CD4-positive, alpha-beta T cell treated with Interleukin-21 for 1 hour (primary cell): ENCODE results near the gene IQCH.
A peak's percentile ranks its signal among the peaks of the same experiment; 100 is the strongest.

Experiments
- DNase-seq: peaks from one replicate; pipeline ENCODE4 v3.0.0-alpha.2; 2020

IQCH gene

DNA sequence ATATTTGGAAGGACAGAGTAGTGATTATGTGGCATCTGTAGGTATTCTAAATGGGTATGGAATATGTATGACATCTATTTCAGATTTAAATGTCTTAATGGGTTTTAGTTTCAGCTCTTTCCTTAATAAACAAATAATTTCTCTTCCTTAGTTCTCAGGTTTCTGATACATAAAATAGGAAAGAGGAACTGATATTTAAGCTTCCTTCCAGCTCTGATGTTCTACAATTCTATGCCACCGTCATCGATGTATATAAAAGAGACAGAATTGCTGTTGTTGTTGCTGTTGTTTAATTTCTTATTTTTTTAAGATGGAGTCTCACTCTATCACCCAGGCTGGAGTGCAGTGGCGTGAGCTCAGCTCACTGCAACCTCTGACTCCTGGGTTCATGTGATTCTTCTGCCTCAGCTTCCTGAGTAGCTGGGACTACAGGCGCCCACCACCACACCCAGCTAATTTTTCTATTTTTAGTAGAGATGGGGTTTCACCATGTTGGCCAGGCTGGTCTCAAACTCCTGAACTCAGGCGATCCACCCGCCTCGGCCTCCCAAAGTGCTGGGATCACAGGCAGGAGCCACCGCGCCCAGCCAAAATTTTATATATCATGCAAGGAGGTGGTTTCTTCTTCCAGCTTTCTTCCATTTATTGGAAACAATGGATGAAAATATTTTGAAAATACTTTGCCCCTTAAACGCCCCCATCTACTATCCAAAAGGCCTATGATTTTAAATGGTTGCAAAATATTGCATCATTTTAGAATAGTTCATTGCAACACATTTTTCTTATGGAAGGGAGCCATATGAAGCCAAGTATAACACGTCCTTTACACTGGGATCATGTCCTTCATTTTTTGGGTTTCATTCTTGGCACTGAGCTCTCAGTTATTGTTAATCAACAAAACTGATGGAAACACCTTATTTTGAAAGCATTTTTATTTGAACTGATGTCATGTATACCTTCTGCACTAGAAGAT, 252.5 kb downstream of the IQCH start:
- DNase-seq = no peak

GRCh38 chr15:67508407-67508806, 253.8 kb downstream of the IQCH start:
- no peak for DNase-seq

DNA sequence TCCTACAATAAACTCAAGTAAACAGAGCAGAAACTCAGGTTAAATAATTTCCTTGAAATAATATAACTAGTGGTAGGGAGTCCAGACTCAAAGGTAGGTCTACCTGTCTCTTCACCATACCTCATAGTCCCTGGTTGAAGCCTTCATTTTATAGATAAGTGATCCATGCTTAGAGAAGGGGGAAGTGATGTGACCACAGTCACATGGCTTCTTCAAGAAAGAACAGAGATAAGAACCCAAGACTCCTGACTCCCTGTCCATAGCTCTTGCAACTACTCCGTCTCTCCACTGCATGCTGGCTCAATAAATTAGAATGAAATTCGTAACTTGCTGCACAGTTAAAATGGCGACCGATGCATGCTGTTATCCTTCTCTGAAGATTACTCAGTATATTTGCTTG, 255.3 kb downstream of the IQCH start:
- no peak for DNase-seq

DNA sequence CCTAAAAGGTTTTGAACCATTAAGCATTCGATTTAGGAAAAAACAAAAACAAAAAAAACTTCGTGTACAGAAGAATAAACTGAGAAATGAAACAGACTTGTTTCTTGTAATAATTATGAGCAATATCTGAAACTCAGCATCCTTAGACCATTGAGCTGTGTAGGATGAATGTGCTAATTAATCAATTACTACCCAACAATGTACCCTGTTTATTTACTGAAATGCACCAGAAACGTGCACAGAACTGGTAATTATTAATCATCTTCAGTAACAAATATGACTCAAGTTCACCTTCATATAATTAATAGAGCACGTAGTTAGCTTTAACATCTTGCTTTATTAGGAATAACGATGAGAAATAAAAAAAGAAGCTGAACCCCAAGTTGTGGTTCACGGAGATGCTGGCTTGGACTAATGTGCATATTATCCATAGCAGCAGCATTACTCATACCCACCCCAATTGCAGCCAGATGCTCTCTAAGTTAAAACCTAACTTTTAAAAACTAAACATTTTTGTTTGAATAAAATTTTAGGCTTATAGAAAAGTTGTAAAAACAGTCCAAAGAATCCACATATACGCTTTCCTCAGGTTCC, 256.1 kb downstream of the IQCH start:
- DNase-seq = no peak

GRCh38 chr15:67511606-67512005, 257.0 kb downstream of the IQCH start:
- DNase-seq = no peak

DNA sequence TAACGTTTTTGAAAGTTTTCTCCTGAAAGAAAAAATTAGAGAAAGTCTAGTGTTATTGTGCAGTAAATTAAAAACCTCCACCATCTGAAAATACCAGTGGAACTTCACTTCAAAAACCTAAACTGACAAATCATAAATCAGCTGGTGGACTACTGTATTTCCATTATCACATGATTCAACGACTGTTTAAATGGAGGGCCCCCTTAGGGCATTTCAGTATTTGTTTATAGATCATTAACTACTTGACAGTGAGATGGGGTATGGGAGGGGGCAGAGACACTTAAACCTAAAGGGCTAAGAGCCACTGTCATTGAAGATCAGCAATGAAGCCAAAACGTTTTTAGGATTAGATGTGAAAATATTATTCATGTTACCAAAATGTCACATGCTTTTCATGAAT, 257.6 kb downstream of the IQCH start:
- no peak for DNase-seq

- DNase-seq = no peak
Observed at GRCh38 chr15:67512933-67513714, 258.5 kb downstream of the IQCH start.

- no peak for DNase-seq
Observed at GRCh38 chr15:67515090-67515489, 260.5 kb downstream of the IQCH start.

- DNase-seq = no peak
Observed at GRCh38 chr15:67515557-67515956, 261.0 kb downstream of the IQCH start.

DNA sequence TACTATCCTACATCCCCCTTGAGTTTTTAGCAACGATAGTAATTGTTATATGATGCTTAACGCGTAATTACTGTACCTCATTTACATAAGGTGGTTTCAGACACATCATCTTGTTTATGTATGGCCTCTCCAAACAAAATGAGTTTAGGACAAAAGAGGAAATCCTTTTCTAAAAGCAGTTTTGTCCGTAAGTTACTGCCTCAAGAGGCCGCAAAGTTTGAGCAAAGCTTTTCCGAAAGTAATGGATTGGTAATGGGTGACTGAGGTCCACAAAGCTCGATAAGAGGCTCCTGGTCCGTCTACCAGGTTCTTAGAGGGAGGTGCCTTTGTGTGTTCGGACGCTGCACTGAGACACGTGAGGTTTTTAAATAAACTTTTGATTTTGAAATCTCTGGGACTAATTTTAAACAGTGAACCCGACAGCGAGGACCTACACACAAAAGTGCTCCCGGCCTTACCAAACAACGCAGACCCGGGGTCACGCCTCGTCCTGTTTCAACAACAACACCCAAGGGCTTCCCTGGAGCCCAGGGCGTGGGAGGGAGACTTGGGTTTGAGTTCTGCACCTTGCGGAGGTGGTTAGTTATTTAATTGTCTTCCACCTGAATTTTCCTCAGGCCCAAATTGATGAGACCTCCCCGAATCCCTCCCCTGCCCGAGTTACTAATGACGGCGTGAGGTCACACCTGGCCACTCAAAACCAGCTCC, 265.9 kb downstream of the IQCH start:
- no peak for DNase-seq

GRCh38 chr15:67521029-67521782, 266.6 kb downstream of the IQCH start, which contains the start of gene C15orf61:
C15orf61 (plus strand) TSS chr15:67521131; CDS start chr15:67521249, 118 bp downstream.
- DNase-seq = peak; percentile 90

DNA sequence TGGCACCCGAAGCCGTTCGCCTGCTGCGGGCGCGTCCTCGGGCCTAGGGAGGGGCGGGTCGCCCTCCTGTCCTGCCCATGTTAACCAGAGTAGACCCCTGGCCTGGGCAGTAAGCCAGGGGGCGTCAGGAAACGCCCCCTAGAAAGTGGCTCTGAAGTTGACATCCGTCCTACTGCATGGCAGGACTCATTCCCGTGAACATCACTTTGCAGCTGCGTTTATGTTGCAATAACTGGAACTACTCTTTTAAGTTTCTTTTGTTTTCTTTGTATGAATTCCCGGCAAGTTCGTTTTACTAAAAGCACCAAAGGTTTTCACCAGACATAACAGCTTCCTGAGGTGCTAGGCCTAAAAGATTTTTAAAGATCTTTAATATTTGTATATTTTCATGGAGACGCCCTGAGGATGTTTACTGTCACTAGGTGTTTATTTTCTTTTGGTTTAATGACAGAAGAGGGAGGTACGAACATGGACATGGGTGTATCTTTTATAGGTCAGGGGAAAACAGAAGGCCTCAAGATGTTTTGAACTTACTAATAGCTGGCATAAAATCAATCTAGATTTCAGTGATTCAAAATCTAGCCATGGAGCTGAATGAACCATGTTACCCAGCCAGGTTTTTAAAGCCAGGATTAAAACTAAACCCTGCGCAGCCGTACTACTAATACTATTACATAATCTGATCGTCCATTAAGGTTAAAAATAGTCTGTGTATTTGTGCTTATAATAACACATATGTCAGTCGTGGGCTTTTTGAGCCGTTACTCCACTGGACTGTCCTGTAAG, 267.4 kb downstream of the IQCH start:
- no peak for DNase-seq

DNA sequence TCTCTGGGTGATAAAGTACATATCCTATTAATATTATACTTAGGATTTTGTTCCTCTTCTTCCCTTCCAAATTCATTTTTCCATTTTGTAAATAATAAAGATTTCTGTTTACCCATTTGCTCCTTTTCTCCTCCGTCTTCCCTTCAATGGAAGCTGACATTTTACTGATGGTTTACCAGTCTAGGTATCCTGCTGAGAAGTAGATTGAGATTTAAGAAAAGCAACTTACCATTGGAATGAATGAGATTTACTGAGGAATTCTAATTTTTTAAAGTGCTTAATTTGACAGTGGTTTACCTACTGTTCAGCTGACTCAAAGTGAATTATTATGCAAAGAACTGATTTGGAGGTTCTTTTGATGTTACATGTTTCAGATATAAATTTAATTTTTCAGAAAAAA, 268.7 kb downstream of the IQCH start:
- DNase-seq = no peak

GRCh38 chr15:67524235-67524634, 269.6 kb downstream of the IQCH start:
- DNase-seq = no peak

DNA sequence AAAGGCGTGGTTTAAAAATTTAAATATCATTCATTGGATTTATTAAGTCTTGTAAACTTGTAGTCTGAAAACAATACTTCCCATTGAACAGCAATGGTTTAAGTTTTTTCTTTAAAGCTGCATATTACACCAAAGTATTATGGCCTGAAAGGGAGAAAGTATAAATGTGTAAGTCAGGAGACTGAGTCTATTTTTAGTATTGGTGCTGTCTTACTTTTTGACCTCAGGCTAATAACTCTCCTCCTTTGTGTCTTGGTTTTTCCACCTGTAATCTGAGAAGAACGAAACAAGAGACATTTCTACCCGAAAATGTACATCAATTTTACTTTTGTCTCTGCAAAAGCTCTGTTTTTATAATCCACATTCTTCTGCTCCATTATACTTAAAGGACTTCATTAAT, 273.9 kb downstream of the IQCH start:
- no peak for DNase-seq

- DNase-seq = no peak
Observed at GRCh38 chr15:67531379-67531914, 276.9 kb downstream of the IQCH start.

- no peak for DNase-seq
Observed at GRCh38 chr15:67533873-67534272, 279.3 kb downstream of the IQCH start.

- no peak for DNase-seq
Observed at GRCh38 chr15:67534360-67534759, 279.8 kb downstream of the IQCH start.

DNA sequence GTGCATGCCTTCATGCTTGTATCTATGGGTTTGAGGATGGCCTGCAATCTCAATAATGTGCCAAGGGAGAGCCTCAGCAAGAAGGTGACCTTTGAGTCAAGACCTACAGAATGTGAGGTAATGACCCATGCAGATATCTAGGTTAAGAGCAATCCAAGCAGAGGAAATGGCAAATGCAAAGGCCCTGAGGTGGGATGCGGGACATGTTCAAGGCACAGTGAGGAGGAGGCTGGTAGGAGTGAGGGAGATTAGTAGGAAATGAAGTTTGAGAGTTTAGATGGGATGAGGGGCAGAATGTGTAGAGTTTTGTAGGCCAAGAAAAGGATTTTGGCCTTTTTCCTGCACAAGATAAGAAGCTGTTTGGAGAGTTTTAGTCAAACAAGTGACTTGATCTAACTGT, 283.2 kb downstream of the IQCH start:
- no peak for DNase-seq

DNA sequence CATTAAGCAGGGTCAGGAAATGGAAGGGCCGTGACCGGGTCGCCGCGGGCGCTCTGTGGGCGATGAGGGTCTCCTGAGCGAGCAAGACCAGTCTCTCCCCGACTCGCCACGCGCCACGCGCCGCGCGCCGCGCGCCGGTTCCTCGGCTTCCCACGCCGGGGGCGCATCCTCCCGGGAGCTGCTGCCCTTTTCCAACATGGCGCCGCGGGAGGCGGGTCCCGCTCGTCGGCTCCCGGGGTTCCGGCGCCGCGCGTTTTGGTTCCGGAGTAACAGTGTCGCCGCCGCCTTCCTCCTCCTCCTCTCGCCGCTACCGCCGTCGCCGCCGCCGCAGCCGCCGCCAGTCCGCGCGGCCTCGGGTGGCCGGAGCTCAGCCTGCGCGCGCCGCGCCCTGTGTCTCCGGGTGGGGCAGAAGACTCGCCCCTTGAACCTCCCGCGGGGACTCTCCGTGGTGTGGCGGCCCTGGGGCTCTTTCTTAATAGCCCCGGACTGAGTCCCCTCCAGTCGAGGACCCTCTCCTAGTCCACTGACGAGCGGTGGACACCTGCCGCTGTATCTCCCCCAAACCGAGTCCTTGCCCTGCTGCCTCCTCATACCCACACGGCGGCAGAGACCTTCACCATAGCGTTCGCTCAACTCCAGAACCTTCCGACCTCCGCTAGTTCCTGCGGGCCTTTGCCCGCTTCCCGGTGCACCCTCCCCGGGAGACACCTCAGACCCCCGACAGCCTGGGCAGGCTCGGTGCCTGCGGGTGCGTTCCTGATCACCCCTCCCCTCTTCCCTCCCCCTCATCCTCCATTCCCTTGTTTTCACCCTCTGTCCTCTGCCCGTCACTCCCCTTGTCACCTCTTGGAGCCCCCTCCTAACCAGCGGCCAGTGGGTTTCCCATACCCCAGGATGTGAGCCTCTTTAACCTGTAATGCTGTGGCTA, 288.1 kb downstream of the IQCH start, which contains the start of gene MAP2K5:
Gene MAP2K5 (plus strand): TSS at position 284 of the 928 bp plus-strand sequence. CDS start 633 bp downstream, at position 917.
- peak; percentile 84 for DNase-seq
